BLaER1 treated with 17β-estradiol and CSF1 and Interleukin-3, amounts not matched to agents 10 nM and 100 nM (cell line): ENCODE data around the gene LPIN1.
"Not testable (repeated sequence)": the region's sequence is repeated elsewhere in the genome, so short reads cannot be mapped to it uniquely, and the experiment has no call there.

ENCODE experiments used
- H3K27ac ChIP-seq, 11 experiments: shearing (Covaris generic); formaldehyde crosslinking; 2 replicates each; pipeline ENCODE4 v1.8.1; 2022
- H3K27me3 ChIP-seq, 11 experiments: shearing (Covaris generic); formaldehyde crosslinking; 2 replicates each; pipeline ENCODE4 v1.8.1; 2022
- H3K36me3 ChIP-seq, 11 experiments: shearing (Covaris generic); formaldehyde crosslinking; 2 replicates each; pipeline ENCODE4 v1.8.1; 2022
- H3K4me1 ChIP-seq, 10 experiments: shearing (Covaris generic); formaldehyde crosslinking; 2 replicates each; pipeline ENCODE4 v1.8.1; 2022
- H3K4me2 ChIP-seq, 11 experiments: shearing (Covaris generic); formaldehyde crosslinking; 2 replicates each; pipeline ENCODE4 v1.8.1; 2022
- H3K4me3 ChIP-seq, 10 experiments: shearing (Covaris generic); formaldehyde crosslinking; 2 replicates each; pipeline ENCODE4 v1.8.1; 2022
- H3K9ac ChIP-seq, 11 experiments: shearing (Covaris generic); formaldehyde crosslinking; 2 replicates each; pipeline ENCODE4 v1.8.1; 2022
- H3K9me3 ChIP-seq, 11 experiments: shearing (Covaris generic); formaldehyde crosslinking; replicated peaks in 1 of 11; 2 replicates each; pipeline ENCODE4 v1.8.1; 2022
- H4K20me1 ChIP-seq, 11 experiments: shearing (Covaris generic); formaldehyde crosslinking; 2 replicates each; pipeline ENCODE4 v1.8.1; 2022
- Cebpa-rat ChIP-seq, 11 experiments: shearing (Covaris generic); IDR thresholded peaks; 2 replicates each; pipeline ENCODE4 v1.8.1; 2022

LPIN1 gene

GRCh38 chr2:11819235-11819729 lies 72.8 kb downstream of the LPIN1 start:
- no peak overlapping the region for H3K4me3 ChIP-seq
- no peak overlapping the region for H3K9ac ChIP-seq
- H4K20me1 ChIP-seq, result peaks cover 0 to 17% (median 0%) of the 10 kb centered on the region in 11 experiments; a peak in 4 of 22 replicates

GRCh38 chr2:11820650-11821049 lies 74.2 kb downstream of the LPIN1 start:
- H4K20me1 ChIP-seq, result peaks cover 0 to 26% (median 0%) of the 10 kb centered on the region in 11 experiments; a peak in 4 of 22 replicates
- H3K9ac ChIP-seq, result no peak overlapping the region
- no peak overlapping the region for H3K4me3 ChIP-seq
- peaks cover 84 to 100% (median 93%) of the 10 kb centered on the region in 11 experiments for H3K36me3 ChIP-seq
- H3K4me1 ChIP-seq, result no peaks in the 10 kb centered on the region
- TF ChIP-seq Cebpa-rat (IDR thresholded peaks at IDR 0.05), result no peak
- H3K9me3 ChIP-seq, result peaks cover 0 to 25% (median 11%) of the 10 kb centered on the region in 11 experiments; a peak in 12 of 22 replicates
- H3K27me3 ChIP-seq, result peaks cover 0 to 36% (median 0%) of the 10 kb centered on the region in 11 experiments; a peak in 4 of 22 replicates
- H3K4me2 ChIP-seq, result no peak overlapping the region
- H3K27ac ChIP-seq, result no peak overlapping the region

More at GRCh38 chr2:11819235-11819729, 72.8 kb downstream of the LPIN1 start:
- Histone ChIP-seq H3K4me1 (no peaks in the 10 kb centered on the region), H3K27me3 (peaks cover 0 to 22% (median 0%) of the 10 kb centered on the region in 11 experiments; a peak in 4 of 22 replicates), H3K4me2 (no peak overlapping the region), H3K36me3 (peaks cover 83 to 100% (median 93%) of the 10 kb centered on the region in 11 experiments), H3K27ac (no peak overlapping the region), H3K9me3 (peaks cover 0 to 25% (median 11%) of the 10 kb centered on the region in 11 experiments; a peak in 12 of 22 replicates)
- TF ChIP-seq Cebpa-rat (IDR thresholded peaks at IDR 0.05), result no peak

GRCh38 chr2:11821705-11822104 lies 75.3 kb downstream of the LPIN1 start:
- H3K4me1 ChIP-seq, result no peaks in the 10 kb centered on the region
- no peak for TF ChIP-seq Cebpa-rat (IDR thresholded peaks at IDR 0.05)
- peaks cover 84 to 100% (median 93%) of the 10 kb centered on the region in 11 experiments for H3K36me3 ChIP-seq
- no peak overlapping the region for H3K9ac ChIP-seq
- no peak overlapping the region for H3K4me2 ChIP-seq
- H3K9me3 ChIP-seq, result peaks cover 0 to 18% (median 11%) of the 10 kb centered on the region in 11 experiments; a peak in 10 of 22 replicates
- no peak overlapping the region for H3K4me3 ChIP-seq
- peaks cover 0 to 47% (median 0%) of the 10 kb centered on the region in 11 experiments; a peak in 4 of 22 replicates for H3K27me3 ChIP-seq
- H4K20me1 ChIP-seq, result peaks cover 0 to 29% (median 0%) of the 10 kb centered on the region in 11 experiments; a peak in 4 of 22 replicates
- no peak overlapping the region for H3K27ac ChIP-seq

- Histone ChIP-seq H3K9me3 (peaks cover 0 to 18% (median 11%) of the 10 kb centered on the region in 11 experiments; a peak in 10 of 22 replicates), H3K27me3 (peaks cover 0 to 53% (median 0%) of the 10 kb centered on the region in 11 experiments; a peak in 5 of 22 replicates), H3K36me3 (peaks cover 84 to 100% (median 90%) of the 10 kb centered on the region in 11 experiments), H4K20me1 (peaks cover 0 to 30% (median 0%) of the 10 kb centered on the region in 11 experiments; a peak in 4 of 22 replicates)
- not testable (repeated sequence) for H3K4me3 ChIP-seq, H3K9ac ChIP-seq, H3K4me2 ChIP-seq, H3K27ac ChIP-seq, H3K4me1 ChIP-seq
These were observed 75.9 kb downstream of the LPIN1 start for GRCh38 chr2:11822359-11822745.

- no peak overlapping the region for H3K4me2 ChIP-seq
These were observed 76.5 kb downstream of the LPIN1 start for GRCh38 chr2:11822746-11823451.

GRCh38 chr2:11824901-11825828 lies 78.7 kb downstream of the LPIN1 start:
- no peak overlapping the region for H3K27ac ChIP-seq
- peaks cover 18 to 22% (median 21%) of the 10 kb centered on the region in 10 experiments for H3K4me1 ChIP-seq
- H3K4me2 ChIP-seq, result no peak overlapping the region
- TF ChIP-seq Cebpa-rat (IDR thresholded peaks at IDR 0.05), result no peak
- no peak overlapping the region for H3K9ac ChIP-seq
- H3K36me3 ChIP-seq, result peaks cover 68 to 85% (median 73%) of the 10 kb centered on the region in 11 experiments
- no peak overlapping the region for H3K4me3 ChIP-seq
- peaks cover 0 to 16% (median 11%) of the 10 kb centered on the region in 11 experiments; a peak in 10 of 22 replicates for H3K9me3 ChIP-seq
- peaks cover 0 to 78% (median 0%) of the 10 kb centered on the region in 11 experiments; a peak in 6 of 22 replicates for H3K27me3 ChIP-seq
- H4K20me1 ChIP-seq, result peaks cover 0 to 44% (median 0%) of the 10 kb centered on the region in 11 experiments; a peak in 6 of 22 replicates

More at GRCh38 chr2:11822746-11823451, 76.5 kb downstream of the LPIN1 start:
- Histone ChIP-seq H3K9ac (no peak overlapping the region), H3K4me3 (no peak overlapping the region), H3K27me3 (peaks cover 0 to 58% (median 0%) of the 10 kb centered on the region in 11 experiments; a peak in 5 of 22 replicates), H3K9me3 (peaks cover 0 to 18% (median 11%) of the 10 kb centered on the region in 11 experiments; a peak in 10 of 22 replicates), H4K20me1 (peaks cover 0 to 30% (median 0%) of the 10 kb centered on the region in 11 experiments; a peak in 4 of 22 replicates), H3K4me1 (no peaks in the 10 kb centered on the region), H3K36me3 (peaks cover 84 to 100% (median 86%) of the 10 kb centered on the region in 11 experiments), H3K27ac (no peak overlapping the region)
- TF ChIP-seq Cebpa-rat (IDR thresholded peaks at IDR 0.05), result no peak

- Histone ChIP-seq H3K36me3 (peaks cover 44 to 61% (median 51%) of the 10 kb centered on the region in 11 experiments), H3K4me1 (peaks cover 38 to 44% (median 43%) of the 10 kb centered on the region in 10 experiments), H4K20me1 (peaks cover 0 to 44% (median 0%) of the 10 kb centered on the region in 11 experiments; a peak in 6 of 22 replicates), H3K9me3 (peaks cover 0 to 2% (median 0%) of the 10 kb centered on the region in 11 experiments; a peak in 3 of 22 replicates), H3K27me3 (peaks cover 0 to 91% (median 0%) of the 10 kb centered on the region in 11 experiments; a peak in 7 of 22 replicates), H3K27ac (0 out of 22 replicates have a peak overlapping the region, but pooled peaks of 1 of the 11 experiments have one; percentile 17), H3K4me2 (no peak overlapping the region), H3K9ac (no peak overlapping the region), H3K4me3 (no peak overlapping the region)
- no peak for TF ChIP-seq Cebpa-rat (IDR thresholded peaks at IDR 0.05)
These were observed 81.1 kb downstream of the LPIN1 start for GRCh38 chr2:11827547-11827946.

- Histone ChIP-seq H3K9ac (peak overlapping the region in 9 of 11 experiments; percentile 28 to 84 (median 66); a peak in 14 of 22 replicates), H3K9me3 (peaks cover 0 to 9% (median 5%) of the 10 kb centered on the region in 11 experiments; a peak in 14 of 22 replicates), H3K4me3 (no peak overlapping the region), H3K4me1 (peaks cover 52 to 58% (median 56%) of the 10 kb centered on the region in 10 experiments), H3K27me3 (peaks cover 0 to 91% (median 0%) of the 10 kb centered on the region in 11 experiments; a peak in 7 of 22 replicates), H4K20me1 (peaks cover 0 to 30% (median 0%) of the 10 kb centered on the region in 11 experiments; a peak in 6 of 22 replicates), H3K4me2 (peak overlapping the region; percentile 79 to 93 (median 89)), H3K27ac (peak overlapping the region in 6 of 11 experiments; percentile 11 to 95 (median 82); a peak in 10 of 22 replicates), H3K36me3 (peaks cover 30 to 47% (median 37%) of the 10 kb centered on the region in 11 experiments)
- no peak for TF ChIP-seq Cebpa-rat (IDR thresholded peaks at IDR 0.05)
These were observed 82.5 kb downstream of the LPIN1 start for GRCh38 chr2:11828933-11829323.
